Eye (tissue), 1 donor: ENCODE results near the gene SPATA12.

Source experiments
- DNase-seq: peaks from one replicate; pipeline ENCODE4 v3.0.0-alpha.2; 2015

SPATA12 gene

GRCh38 chr3:57085211-57085610 is 24.7 kb downstream of the SPATA12 start:
- DNase-seq = no peak

- DNase-seq = no peak
Observed at GRCh38 chr3:57086201-57086600, 25.7 kb downstream of the SPATA12 start.

GRCh38 chr3:57087361-57088092 is 27.1 kb downstream of the SPATA12 start:
- no peak for DNase-seq

- DNase-seq = no peak
Observed at GRCh38 chr3:57088503-57088902, 28.0 kb downstream of the SPATA12 start.

- DNase-seq = no peak
Observed at GRCh38 chr3:57089043-57089442, 28.6 kb downstream of the SPATA12 start.

GRCh38 chr3:57091521-57092273 is 31.2 kb downstream of the SPATA12 start:
- DNase-seq = no peak

- no peak for DNase-seq
Observed at GRCh38 chr3:57093489-57093888, 33.0 kb downstream of the SPATA12 start.

- DNase-seq = no peak
Observed at GRCh38 chr3:57093971-57094535, 33.6 kb downstream of the SPATA12 start.

- peak; percentile 63 for DNase-seq
Observed at GRCh38 chr3:57094575-57094974, 34.1 kb downstream of the SPATA12 start.

GRCh38 chr3:57095363-57095762 is 34.9 kb downstream of the SPATA12 start:
- no peak for DNase-seq

GRCh38 chr3:57097536-57097935 is 37.1 kb downstream of the SPATA12 start:
- no peak for DNase-seq

- no peak for DNase-seq
Observed at GRCh38 chr3:57098418-57099310, 38.2 kb downstream of the SPATA12 start.

GRCh38 chr3:57100046-57100695 is 39.7 kb downstream of the SPATA12 start:
- DNase-seq = peak; percentile 94

GRCh38 chr3:57105585-57105984 is 45.1 kb downstream of the SPATA12 start:
- DNase-seq = no peak

GRCh38 chr3:57108684-57109083 is 48.2 kb downstream of the SPATA12 start:
- DNase-seq = no peak

GRCh38 chr3:57109437-57110199 is 49.2 kb downstream of the SPATA12 start:
- no peak for DNase-seq

- DNase-seq = peak; percentile 17
Observed at GRCh38 chr3:57110214-57110613, 49.8 kb downstream of the SPATA12 start.

GRCh38 chr3:57110798-57111197 is 50.3 kb downstream of the SPATA12 start:
- peak; percentile 78 for DNase-seq

GRCh38 chr3:57112206-57112605 is 51.7 kb downstream of the SPATA12 start:
- DNase-seq = peak; percentile 14

GRCh38 chr3:57116501-57116900 is 56.0 kb downstream of the SPATA12 start:
- no peak for DNase-seq

- no peak for DNase-seq
Observed at GRCh38 chr3:57118254-57118653, 57.8 kb downstream of the SPATA12 start.

GRCh38 chr3:57120040-57120439 is 59.6 kb downstream of the SPATA12 start:
- no peak for DNase-seq
